Epithelial cell of esophagus (primary cell): ENCODE data around the gene CFAP58.

Experiments
- DNase-seq: peaks from one replicate; pipeline ENCODE4 v3.0.0; 2010; ENCODE audit warnings: low read depth
- H3K4me3 ChIP-seq: 2 replicates; pipeline ENCODE4 v1.5.1; 2011; ENCODE audit warnings: mild to moderate bottlenecking, low read length, control low read depth
- TF ChIP-seq, protein P1 (sequence below): IDR thresholded peaks from 2 replicates; pipeline ENCODE4 v1.5.1; 2011; ENCODE audit warnings: low read depth, mild to moderate bottlenecking, low read length, control low read depth, inconsistent platforms; ENCODE audit not compliant: insufficient read depth; ENCODE audit errors: missing control alignments

Gene CFAP58

DNA sequence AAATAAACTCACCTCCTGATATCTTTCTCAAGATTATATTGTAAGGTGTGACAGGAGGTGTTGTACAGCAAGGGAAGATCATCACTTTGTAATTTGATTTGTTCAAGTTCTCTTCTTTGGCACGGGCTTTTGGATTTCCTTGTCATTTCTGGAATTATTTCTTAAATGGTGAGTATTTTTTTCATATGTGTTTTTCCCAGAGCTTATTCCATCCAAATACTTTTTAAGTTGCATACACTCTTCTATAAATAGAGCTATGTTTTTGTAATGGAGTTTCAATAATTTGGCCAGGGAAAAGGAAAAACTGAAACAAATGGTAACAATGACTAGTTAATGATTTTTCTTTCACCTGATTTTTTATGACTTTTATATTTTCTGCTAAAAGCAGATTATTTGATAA is 92.5 kb downstream of the CFAP58 start:
- TF ChIP-seq, protein P1, sequence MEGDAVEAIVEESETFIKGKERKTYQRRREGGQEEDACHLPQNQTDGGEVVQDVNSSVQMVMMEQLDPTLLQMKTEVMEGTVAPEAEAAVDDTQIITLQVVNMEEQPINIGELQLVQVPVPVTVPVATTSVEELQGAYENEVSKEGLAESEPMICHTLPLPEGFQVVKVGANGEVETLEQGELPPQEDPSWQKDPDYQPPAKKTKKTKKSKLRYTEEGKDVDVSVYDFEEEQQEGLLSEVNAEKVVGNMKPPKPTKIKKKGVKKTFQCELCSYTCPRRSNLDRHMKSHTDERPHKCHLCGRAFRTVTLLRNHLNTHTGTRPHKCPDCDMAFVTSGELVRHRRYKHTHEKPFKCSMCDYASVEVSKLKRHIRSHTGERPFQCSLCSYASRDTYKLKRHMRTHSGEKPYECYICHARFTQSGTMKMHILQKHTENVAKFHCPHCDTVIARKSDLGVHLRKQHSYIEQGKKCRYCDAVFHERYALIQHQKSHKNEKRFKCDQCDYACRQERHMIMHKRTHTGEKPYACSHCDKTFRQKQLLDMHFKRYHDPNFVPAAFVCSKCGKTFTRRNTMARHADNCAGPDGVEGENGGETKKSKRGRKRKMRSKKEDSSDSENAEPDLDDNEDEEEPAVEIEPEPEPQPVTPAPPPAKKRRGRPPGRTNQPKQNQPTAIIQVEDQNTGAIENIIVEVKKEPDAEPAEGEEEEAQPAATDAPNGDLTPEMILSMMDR = no peak
- no peak for DNase-seq
- no peak overlapping the region for H3K4me3 ChIP-seq

DNA sequence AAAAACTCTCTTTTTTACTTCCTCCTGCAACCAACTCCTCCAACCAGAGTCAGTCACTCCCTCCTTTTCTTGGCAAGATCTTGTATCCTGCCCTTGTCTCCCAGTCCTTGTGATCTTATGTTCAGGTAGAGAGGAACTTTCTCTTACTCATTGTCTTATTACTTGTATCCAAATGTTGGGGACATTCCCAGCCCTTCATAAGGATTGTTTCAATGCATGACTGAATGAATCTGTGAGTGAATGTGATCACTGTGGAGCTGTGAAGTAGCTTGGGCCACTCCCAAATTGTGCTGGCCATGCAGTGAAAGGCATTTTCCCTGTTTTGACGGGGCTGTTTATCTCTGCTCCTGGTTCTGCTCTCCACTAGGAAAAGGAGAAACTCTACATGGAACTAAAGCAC is 93.7 kb downstream of the CFAP58 start:
- H3K4me3 ChIP-seq = no peak overlapping the region
- DNase-seq = peak; percentile 7
- TF ChIP-seq, protein P1 = no peak

DNA sequence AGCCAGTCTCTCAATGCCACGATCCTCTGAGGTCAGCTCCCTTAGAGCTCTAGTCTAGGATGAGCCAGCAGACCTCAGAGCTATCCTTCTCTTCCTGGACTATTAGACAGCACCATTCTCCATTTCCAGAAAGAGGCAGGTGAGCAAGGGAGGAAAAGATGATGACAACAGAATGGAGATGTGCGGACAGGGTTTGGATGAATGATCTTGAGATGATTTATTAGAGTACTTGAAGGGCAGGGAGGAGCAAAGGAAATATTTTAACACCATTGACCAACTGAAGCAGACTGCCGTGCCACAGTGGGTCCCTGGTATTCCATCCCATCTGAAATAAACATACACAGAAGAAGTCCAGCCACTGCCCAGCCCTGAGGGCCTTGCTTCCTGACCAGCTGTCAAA is 94.3 kb downstream of the CFAP58 start:
- H3K4me3 ChIP-seq = no peak overlapping the region
- TF ChIP-seq, protein P1 = no peak
- no peak for DNase-seq

DNA sequence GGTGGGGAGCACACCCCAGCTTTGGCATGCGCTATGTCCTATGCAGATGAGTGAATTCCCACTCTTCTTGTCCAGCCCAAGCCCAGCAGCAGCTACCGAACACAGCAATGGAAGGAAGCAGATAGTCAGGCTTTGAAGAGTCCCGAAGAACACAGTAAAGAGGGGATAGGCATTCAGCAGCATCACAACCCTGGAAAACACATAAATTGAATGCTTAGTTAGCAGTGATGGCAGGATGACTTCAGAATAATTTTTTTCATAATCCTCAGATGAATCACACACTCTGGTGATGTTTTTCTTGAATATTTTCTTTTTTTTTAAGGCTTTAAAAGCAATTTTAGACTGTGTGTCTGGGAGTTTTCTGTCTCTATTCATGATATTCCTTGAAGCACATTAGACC is 95.8 kb downstream of the CFAP58 start:
- no peak overlapping the region for H3K4me3 ChIP-seq
- TF ChIP-seq, protein P1 = no peak
- peak; percentile 14 for DNase-seq

DNA sequence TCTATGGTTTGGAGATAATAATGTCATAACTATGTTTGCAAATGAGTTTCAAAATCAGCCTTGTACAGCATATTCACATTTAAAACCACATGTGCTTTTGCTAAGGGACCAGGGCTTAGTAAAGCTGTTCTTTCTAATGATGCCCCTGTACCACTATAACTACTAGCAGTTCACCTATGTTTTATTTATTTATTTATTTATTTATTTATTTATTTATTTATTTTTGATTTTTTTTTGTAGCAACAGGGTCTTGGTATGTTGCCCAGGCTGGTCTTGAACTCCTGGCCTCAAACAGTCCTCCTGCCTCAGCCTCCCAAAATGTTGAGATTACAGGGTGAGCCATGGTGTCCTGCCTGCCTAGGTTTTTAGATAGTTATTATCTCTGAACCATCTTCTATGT is 96.9 kb downstream of the CFAP58 start:
- TF ChIP-seq, protein P1 = no peak
- no peak for DNase-seq
- no peak overlapping the region for H3K4me3 ChIP-seq

DNA sequence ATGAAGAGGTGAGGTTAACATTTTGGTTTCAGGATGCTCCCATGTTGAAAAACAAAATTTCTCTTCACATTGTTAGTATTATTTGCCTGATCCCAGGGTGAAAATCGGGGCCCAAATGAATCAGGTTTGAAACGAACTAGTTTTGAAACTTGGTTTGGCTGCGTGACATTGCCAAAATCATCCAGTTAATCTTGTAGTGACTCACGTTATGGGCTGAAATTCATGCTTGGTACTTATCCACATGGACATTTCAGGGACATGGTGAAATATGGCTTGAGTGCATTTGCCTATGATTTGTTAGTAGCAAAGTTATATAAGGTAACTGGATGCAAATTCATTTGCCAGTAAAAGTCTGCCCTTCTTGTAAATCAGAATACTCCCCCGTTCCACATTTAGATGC is 97.3 kb downstream of the CFAP58 start:
- DNase-seq = no peak

DNA sequence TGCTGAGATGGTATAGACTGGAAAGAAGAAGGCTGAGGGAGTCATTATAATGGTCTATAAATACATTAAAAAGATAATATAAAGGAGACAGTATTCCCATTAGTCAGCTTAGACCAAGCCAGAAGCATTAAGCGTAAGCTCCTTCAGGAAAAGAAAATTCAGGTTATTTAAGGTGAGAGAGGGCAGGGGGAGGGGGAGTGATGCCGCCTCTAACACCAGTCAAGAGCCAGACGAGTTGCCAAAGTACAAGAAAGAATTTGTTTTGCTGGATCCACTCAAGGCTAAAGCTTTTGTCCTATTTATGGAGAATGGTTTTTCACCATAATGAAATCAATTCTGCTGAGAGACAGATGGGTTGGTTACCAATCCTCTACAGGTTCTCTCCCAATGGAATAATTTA is 99.3 kb downstream of the CFAP58 start:
- DNase-seq = no peak
- TF ChIP-seq, protein P1 = no peak
- no peak overlapping the region for H3K4me3 ChIP-seq

More for the DNA sequence above, 97.3 kb downstream of the CFAP58 start:
- TF ChIP-seq, protein P1 = no peak
- H3K4me3 ChIP-seq = no peak overlapping the region
